GM19467 (cell line): Measurements from ENCODE around the gene CDRT15.
"Not testable (repeated sequence)": the region's sequence is repeated elsewhere in the genome, so short reads cannot be mapped to it uniquely, and the experiment has no call there.

Experiments
- ATAC-seq: cut with Tn5 transposase; IDR thresholded peaks from one replicate; pipeline ENCODE4 v1.9.1; 2021; ENCODE audit warnings: mild to moderate bottlenecking, moderate library complexity; ENCODE audit not compliant: unreplicated experiment

CDRT15 gene

GRCh38 chr17:14236762-14237161, at the start of gene CDRT15:
Gene CDRT15, minus strand, starts transcription at chr17:14236862. Its CDS starts 29 bp downstream, at chr17:14236833.
- ATAC-seq, result not testable (repeated sequence)

- ATAC-seq, result no peak
Measured at GRCh38 chr17:14282726-14283125, 46.1 kb upstream of the CDRT15 start.

DNA sequence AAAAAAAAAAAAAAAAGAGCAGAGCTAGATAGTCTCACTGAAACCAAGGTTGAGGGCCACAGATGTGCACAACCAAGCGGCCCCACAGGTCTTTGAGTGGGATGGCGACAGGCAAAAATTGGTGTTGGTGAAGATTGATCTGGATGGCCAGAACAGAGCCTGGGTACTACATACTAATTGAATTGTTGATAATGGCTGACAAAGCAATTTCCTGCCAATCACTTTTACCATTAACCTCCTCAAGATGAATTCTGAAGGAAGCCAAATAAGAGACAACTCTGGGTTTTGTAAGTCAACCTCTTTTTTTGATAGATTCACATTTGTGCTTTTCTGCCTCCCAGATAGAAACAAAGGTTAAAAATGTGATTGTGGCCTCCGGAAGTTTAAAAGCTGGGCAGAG, 44.9 kb upstream of the CDRT15 start:
- ATAC-seq, result no peak

DNA sequence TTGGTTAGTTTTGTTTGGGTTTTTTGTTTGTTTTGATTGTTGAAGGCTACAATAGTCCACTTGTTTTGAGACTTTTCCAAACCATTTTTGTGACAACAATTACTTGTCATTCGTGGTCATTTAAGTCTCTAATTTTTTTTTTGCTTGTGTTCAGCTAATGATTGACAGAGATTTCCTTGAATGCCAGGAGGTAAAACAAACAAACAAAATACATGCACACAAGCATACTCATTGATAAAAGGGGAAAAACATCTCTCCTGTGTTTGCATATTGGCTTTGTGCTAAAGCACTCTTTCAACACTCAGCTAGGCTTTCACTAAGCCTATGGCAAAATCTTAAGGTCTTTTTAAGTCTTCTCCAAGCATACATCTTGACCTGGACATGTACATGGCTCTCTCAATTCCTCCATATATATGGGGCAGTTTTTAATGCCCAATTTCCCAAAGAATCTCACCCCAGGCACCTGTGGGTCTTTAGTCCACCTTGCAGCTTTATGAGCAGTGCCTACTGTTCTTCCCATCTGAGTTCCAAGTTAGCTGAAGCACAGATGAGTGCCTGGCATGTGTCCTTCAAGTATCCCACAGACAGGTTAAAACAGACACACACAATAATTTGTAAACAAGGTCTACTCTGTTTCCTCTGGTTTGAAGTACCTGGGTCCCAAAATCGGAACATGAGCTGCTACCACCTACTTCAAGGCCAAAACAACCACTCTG, 40.0 kb upstream of the CDRT15 start:
- no peak for ATAC-seq

GRCh38 chr17:14270508-14270907, 33.8 kb upstream of the CDRT15 start:
- ATAC-seq, result no peak

- ATAC-seq, result no peak
Measured at GRCh38 chr17:14269473-14269872, 32.8 kb upstream of the CDRT15 start.

DNA sequence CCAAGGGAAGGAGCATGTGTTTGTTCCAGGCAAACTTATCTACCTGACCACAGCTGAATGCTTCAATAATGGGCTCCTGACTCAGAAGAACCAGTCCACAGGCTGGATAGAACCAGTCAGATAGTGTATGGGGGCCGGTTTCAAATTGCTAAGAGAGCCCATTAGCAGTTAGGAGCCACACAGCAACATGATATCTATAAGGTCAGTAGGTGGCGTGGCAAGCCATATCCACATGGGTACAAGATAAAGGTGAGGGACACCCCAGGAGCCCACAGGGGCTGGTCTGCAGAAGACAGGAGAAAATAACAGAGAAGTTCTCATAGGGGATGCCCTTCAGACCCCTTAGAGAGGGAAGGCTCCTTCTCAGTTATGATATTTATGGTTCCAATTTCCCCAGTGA, 31.6 kb upstream of the CDRT15 start:
- ATAC-seq, result no peak

GRCh38 chr17:14261406-14261805, 24.7 kb upstream of the CDRT15 start:
- ATAC-seq, result no peak

GRCh38 chr17:14245629-14246028, 9.0 kb upstream of the CDRT15 start:
- no peak for ATAC-seq

- ATAC-seq, result no peak
Measured at GRCh38 chr17:14245002-14245401, 8.3 kb upstream of the CDRT15 start.

GRCh38 chr17:14239271-14239670, 2.6 kb upstream of the CDRT15 start:
- ATAC-seq, result not testable (repeated sequence)

DNA sequence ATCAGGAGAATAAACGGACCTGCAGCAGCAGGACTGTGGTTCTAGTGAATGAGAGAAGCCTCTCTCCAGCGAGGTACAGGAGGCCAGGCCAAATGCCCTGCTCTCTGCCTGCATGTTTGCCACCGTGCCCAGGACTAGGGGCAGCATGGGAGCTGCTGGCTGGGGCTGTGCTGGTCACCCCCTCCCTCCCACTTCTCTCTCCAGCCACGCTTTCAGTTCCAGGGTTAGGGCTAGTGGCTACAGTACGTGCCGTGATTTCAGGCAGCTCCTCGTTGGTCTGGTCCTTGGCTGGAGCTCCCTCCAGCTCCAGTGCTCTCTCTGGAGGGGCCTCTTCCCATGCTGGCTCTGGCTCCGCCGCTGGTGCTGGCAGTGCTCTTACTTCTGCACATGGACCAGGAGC, 630 bp downstream of the CDRT15 start:
- ATAC-seq, result not testable (repeated sequence)

GRCh38 chr17:14235047-14235446, 1.6 kb downstream of the CDRT15 start:
- not testable (repeated sequence) for ATAC-seq

- ATAC-seq, result not testable (repeated sequence)
Measured at GRCh38 chr17:14231187-14231586, 5.5 kb downstream of the CDRT15 start.

- no peak for ATAC-seq
Measured at GRCh38 chr17:14228903-14229302, 7.8 kb downstream of the CDRT15 start.

DNA sequence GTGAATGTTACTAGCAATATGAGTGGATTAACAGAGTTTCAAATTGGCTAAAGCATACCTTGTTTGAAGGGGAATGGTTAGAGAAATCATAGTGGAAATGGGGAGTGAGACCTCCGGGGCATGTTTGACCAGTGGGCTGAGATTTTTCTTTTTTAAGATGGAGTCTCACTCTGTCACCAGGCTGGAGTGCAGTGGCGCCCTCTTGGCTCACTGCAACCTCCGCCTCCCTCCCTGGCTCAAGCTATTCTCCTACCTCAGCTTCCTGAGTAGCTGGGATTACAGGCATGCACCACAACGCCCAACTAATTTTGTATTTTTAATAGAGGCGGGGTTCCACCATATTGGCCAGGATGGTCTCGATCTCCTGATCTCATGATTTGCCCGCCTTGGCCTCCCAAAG, 9.6 kb downstream of the CDRT15 start:
- ATAC-seq, result no peak

- no peak for ATAC-seq
Measured at GRCh38 chr17:14225254-14225980, 11.2 kb downstream of the CDRT15 start.

- no peak for ATAC-seq
Measured at GRCh38 chr17:14222611-14223010, 14.1 kb downstream of the CDRT15 start.

DNA sequence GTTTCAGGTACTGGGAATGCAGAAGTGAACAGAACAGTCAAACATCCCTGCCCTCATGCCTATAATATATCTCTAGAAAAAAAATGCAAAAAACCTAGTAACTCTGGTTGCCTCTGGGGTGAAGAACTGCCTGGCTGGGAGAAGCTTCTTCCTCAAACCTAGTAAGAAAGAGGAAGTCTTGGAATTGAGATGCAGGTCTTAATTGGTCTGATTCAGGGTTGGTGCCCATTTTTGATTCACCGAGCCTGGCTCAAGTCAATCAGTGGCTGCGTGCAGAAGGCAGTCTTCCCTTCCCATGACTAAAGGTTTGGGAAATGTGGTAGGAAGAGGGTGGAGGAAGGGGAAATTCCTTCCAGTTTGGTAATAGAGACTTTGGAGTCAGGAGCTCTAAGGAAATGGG, 22.4 kb downstream of the CDRT15 start:
- no peak for ATAC-seq

GRCh38 chr17:14212401-14212800, 24.3 kb downstream of the CDRT15 start:
- ATAC-seq, result no peak

GRCh38 chr17:14211801-14212200, 24.9 kb downstream of the CDRT15 start:
- no peak for ATAC-seq

DNA sequence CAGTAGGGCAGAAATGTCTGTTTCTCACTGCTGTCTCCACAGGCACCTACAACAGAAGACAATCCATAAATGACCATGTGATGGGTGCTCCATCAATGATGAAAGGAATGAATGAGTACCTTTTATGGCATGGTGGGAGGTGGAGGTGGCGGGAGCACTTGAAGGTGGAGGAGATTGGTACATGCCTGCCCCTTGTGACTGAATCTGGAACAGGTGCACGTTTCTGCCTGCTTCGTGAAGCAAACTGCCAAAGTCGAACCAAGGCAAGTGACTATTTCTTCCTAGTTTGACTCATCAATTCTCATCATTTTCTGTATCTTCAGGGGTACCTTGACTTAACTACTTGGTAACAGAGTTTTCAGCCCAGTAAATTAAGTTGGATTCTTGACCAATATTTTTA, 25.4 kb downstream of the CDRT15 start:
- ATAC-seq, result no peak
